DMS153 (cell line): Measurements from ENCODE around the gene SUPT3H.

ENCODE experiments used
- DNase-seq: peaks from one replicate; lab custom pipeline; 2025; lab: John Stamatoyannopoulos, UW

Gene SUPT3H

DNA sequence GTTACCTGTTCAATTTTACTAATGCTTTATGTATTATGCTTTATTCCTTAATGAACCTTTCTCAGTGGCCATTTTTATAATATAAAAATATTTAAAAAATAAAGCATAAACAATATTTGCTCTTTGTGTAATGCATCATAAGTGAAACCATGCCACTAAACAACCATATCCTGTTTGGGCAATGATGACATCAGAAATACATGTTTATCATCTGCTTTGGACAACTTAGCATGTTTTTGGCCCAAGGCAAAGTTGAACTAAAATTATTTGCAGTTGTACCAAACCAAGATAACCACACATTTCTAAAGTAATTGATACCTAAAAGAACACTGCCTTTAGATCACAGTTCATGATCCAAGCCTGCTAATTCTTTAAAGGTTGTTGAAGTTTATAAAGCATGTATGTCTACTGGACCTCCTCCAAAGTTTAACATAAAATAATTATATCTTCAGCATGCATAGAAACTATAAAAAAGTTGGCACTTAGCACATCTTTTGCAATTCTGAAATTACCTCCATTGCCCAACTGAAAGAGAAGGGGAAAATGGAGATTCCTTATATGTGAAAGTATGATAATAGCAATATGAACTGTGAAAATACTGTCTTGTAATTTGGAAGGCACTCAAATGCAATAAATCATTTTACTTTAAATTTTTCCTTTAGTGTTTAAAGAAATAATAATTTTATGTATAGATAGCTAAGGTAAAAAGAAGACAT, 375.2 kb downstream of the SUPT3H start:
- DNase-seq, result no peak

DNA sequence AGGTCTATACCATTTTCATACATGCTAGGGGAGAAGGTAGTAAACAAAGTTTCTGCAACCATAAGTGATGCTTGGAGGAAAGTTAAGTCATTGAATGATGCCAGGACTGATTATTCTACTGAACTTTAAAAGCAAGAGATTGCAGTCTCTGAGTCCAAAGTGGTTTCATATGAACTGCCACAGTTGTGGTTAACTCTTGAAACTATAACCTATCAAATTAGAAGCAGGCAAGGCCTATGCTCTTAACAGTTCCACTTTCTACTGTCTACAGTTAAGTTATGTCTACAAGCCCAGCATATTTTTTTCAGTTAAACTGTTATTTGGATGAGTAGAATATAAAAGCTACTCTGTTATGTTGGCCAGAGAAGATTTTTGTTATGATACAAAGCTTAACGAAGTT, 376.1 kb downstream of the SUPT3H start:
- no peak for DNase-seq

DNA sequence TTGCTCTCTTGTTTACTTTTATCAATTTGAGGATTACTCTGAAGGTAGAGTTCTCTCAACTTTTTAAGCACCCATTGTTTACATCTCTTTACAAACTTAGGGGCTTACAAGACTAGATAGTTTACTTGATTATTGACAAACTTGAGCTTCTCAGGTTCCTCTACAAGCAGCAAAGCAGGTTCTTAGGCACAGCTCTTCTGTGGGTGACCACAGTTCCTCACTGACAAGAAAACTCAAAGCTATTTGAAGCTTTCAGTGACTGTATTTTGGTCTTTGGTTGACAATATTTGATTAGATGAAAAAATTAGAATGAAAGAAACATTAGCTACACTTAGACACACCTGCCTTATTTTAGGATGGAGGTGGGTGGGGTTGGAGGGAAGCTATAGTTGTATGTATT, 376.9 kb downstream of the SUPT3H start:
- DNase-seq, result no peak

GRCh38 chr6:44999066-44999465, 378.7 kb downstream of the SUPT3H start:
- DNase-seq, result no peak

GRCh38 chr6:44995486-44996132, 382.1 kb downstream of the SUPT3H start:
- no peak for DNase-seq

GRCh38 chr6:44989391-44989790, 388.3 kb downstream of the SUPT3H start:
- DNase-seq, result no peak

GRCh38 chr6:44985006-44985405, 392.7 kb downstream of the SUPT3H start:
- no peak for DNase-seq

GRCh38 chr6:44983467-44984365, 394.0 kb downstream of the SUPT3H start:
- no peak for DNase-seq

GRCh38 chr6:44980841-44981240, 396.9 kb downstream of the SUPT3H start:
- no peak for DNase-seq

DNA sequence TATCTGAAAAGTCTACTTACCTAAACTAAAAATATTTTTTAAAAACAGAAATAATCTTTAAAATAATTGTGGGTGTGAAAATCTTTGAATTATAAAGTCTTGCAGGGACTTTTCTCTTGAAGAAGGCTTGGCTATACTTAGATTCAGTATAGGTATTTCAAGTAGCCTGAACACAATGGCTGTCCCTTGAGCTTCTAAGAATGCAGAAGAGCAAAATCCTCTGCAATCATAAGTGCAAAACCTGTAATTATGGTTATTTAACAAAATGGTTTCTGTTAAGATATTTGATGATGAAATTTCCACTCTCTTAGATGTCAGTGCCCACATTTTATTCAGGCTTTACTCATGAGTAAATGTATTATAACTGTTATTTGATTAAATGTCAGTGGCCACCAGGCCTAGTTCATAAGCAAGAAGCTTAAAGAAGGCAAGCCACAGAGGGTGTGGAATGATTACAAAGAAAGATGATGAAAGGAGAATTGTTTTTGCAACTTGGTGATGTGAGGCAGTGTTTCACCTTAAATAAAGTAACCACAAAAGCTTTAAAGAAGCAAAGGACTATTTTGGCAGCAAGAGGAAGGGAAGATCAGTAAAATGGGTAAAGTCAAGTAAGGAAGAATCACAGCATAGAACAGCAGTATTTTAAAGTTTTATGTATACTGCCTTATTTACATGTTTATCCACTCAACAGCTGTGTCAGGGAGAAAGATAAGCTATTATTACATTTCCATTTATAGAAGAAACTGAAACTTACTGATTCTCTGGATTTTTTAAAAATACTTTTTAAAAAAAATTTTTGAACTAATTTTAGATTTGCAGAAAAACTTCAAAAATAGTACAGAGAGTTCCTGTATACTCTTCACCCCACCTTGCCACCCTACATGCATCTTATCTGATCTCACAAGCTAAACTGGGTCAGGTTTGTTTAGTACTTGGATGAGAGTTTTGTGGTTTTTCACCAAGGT, 400.8 kb downstream of the SUPT3H start:
- no peak for DNase-seq

GRCh38 chr6:44974511-44974910, 403.2 kb downstream of the SUPT3H start:
- no peak for DNase-seq

DNA sequence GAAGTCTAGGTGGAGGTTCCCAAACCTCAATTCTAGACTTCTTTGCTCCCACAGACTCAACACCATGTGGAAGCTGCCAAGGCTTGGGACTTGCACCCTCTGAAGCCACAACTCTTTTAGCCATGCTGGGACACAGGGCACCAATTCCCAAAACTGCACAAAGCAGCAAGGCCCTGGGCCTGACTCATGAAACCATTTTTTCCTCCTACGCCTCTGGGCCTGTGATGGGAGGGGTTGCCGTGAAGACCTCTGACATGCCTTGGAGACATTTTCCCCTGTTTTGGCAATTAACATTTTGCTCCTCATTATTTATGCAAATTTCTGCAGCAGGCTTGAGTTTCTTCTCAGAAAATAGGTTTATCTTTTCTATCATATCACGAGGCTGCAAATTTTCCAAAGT, 405.0 kb downstream of the SUPT3H start:
- no peak for DNase-seq

GRCh38 chr6:44969446-44970185, 408.1 kb downstream of the SUPT3H start:
- no peak for DNase-seq

GRCh38 chr6:44967481-44967880, 410.3 kb downstream of the SUPT3H start:
- DNase-seq, result no peak

DNA sequence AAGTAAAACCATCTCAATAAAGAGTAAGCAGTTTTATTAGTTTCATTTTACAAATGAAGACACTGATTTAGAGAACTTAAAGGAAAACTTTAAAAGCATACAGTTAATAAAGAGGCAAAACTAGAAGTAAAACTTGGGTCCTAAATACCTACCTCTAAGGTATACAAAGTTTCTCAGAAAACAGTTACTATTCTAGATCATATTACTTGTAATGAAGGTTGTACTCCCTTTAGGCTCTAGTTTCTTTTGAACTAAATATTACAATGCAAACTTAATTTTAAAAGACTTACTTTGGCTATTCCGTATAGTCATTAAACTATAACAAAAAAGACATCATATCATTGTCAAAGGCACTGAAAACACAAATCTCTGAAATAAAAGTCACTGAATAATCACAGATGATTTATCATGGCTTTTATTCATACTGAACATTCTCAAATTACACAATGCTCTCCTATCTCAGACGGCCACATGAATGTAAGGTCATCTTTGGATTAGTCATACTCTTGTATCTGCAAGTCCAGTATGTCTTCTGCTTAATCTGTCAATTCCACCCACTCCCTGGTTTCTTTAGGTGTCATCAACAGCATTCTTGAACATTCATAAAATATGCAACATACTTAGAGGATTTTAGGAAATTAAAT, 411.2 kb downstream of the SUPT3H start:
- no peak for DNase-seq

GRCh38 chr6:44965708-44966107, 412.0 kb downstream of the SUPT3H start:
- DNase-seq, result no peak

DNA sequence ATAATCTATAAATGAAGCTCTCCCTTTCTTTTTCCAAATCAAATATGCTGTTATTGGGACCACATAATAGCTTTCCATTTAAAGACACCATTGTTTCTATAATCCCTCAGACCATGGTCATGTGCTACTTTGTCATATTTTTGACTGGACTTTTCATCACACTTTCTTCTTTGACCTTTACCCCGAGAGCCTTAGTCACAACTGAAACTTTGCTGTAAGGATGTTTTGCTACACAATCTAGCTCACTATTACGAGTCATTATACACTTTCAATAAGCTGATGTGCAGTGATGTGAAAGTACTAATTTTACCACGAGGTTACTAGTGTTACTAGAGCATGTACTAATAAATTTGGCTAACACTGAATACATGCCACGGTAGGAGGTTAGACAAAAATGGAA, 416.8 kb downstream of the SUPT3H start:
- DNase-seq, result no peak

DNA sequence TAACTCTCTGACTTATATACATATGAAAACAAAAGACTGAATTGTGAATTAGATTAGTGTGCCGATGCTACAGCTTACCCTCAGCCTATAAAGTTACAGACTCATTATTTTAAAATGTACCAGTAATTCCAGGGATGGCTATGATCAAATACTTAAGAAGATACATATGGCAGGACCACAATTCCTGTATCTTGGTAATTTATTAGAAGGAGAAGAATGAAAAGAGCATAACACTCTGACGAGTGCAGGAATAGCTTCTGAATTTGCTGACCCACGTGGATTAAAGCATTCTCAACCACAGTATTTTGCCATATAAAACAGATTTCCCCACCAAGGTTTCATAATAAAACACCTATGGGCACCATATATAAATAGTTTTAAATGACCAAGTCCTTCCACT, 418.1 kb downstream of the SUPT3H start:
- DNase-seq, result no peak

GRCh38 chr6:44957156-44957555, 420.6 kb downstream of the SUPT3H start:
- no peak for DNase-seq

- DNase-seq, result no peak
Measured at GRCh38 chr6:44956396-44956795, 421.3 kb downstream of the SUPT3H start.
